ENCODE data around the gene CDH22.

The CDH22 gene

DNA sequence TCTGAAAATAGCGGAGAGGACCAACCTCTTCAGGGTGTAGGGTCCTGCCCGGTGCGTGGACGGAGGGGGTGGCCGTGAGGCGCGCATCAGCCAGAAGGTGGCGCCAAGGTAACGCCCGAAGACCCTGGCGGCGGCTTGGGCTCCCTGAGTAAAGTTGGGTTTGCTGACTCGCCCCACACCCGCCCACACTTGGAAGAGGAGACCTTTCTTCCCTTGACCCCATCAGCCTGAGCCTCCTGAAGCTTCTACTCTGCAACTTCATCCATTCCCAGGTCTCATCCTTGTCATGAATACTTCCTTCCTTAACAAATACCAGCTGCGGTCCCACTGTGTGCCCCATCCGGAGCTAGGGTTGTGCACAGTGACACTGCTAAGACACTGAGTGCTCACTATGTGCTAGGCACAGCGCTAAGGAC lies 175.6 kb downstream of the CDH22 start:
- H3K27me3 ChIP-seq (ENCODE audit: control insufficient read depth, insufficient read depth, low read length), result peaks cover 12% of the 10 kb centered on the region
- no peak overlapping the region for H3K4me3 ChIP-seq (ENCODE audit: low read length)
- H3K36me3 ChIP-seq (ENCODE audit: control insufficient read depth, insufficient read depth, low read length), result no peaks in the 10 kb centered on the region
- no peaks in the 10 kb centered on the region for H3K4me1 ChIP-seq (ENCODE audit: control insufficient read depth, insufficient read depth, low read length)
- no peak overlapping the region for H3K27ac ChIP-seq (ENCODE audit: low read depth, low read length)
- H3K9ac ChIP-seq (ENCODE audit: low read length), result no peak overlapping the region

DNA sequence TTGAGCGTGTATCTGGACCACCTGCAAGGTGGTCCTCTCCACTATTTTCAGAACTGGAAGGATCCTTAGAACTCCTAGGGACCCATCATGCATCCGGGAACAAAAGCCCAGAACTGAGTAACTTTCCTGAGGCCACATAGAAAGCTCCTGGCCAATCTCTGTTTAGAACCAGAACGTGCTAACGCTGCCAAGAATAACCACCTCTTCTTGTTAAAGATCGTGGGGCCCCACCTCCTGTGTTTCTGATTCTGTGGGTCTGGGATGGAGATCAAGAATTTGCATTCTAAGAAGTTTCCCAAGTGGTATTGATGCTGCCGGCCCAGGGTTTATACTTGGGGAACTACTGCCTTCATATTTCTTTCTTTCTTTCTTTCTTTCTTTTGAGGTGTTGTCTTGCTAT lies 176.9 kb downstream of the CDH22 start:
- Histone ChIP-seq H3K27me3 (ENCODE audit: control insufficient read depth, insufficient read depth, low read length) (peaks cover 6% of the 10 kb centered on the region), H3K27ac (ENCODE audit: low read depth, low read length) (no peak overlapping the region), H3K36me3 (ENCODE audit: control insufficient read depth, insufficient read depth, low read length) (no peaks in the 10 kb centered on the region), H3K4me3 (ENCODE audit: low read length) (no peak overlapping the region), H3K4me1 (ENCODE audit: control insufficient read depth, insufficient read depth, low read length) (no peaks in the 10 kb centered on the region), H3K9ac (ENCODE audit: low read length) (no peak overlapping the region)

DNA sequence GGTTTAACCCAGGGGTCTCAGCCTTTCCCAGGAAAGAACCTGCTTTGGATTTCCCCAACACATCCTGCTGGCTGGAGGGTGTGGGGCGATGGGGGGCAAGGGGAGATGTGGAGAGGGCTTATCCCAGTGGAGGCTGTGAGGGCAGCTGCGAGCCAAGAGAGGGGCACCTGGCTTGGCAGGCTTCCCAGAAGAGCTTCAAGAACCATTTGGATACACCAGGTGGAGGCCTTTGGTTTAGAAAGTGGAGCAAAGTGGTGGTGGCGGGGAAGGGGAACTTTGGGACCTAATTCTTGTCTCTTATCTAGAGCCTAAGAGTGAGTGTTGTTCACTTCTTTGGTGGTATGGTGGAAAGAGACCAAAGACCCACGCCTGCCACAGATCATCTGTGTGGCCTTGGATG lies 177.8 kb downstream of the CDH22 start:
- H3K4me3 ChIP-seq (ENCODE audit: low read length), result no peak overlapping the region
- H3K27me3 ChIP-seq (ENCODE audit: control insufficient read depth, insufficient read depth, low read length), result peaks cover 6% of the 10 kb centered on the region
- no peak overlapping the region for H3K9ac ChIP-seq (ENCODE audit: low read length)

DNA sequence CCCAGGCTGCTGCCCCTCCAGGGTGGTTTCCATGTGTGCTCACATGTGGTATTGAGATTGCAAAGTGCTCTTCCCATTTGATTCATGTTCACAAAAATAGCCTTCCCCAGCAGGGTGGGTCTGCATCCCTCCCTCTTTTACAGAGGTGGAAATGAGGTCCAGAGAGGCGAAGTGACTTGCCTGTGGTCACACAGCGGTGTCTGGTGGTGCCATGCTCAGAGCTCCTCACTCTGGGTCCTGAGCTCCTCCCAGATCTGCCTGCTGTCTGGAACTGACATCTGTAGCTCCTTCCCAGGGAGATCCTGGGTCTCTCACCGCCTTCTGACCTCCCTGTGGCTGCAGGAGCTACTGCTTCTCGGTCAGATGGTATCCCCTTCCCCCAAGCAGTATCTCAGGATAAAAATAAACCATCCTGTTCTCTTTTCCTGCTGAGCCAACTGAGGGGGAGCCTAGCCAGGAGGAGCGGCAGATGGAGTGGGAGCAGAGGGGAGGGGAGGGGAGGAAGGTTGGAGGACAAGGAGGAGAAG lies 178.3 kb downstream of the CDH22 start:
- no peak overlapping the region for H3K27ac ChIP-seq (ENCODE audit: low read depth, low read length)
- peaks cover 6% of the 10 kb centered on the region for H3K27me3 ChIP-seq (ENCODE audit: control insufficient read depth, insufficient read depth, low read length)
- H3K4me3 ChIP-seq (ENCODE audit: low read length), result no peak overlapping the region
- no peaks in the 10 kb centered on the region for H3K4me1 ChIP-seq (ENCODE audit: control insufficient read depth, insufficient read depth, low read length)
- H3K36me3 ChIP-seq (ENCODE audit: control insufficient read depth, insufficient read depth, low read length), result no peaks in the 10 kb centered on the region
- H3K9ac ChIP-seq (ENCODE audit: low read length), result no peak overlapping the region

More for the DNA sequence above, 177.8 kb downstream of the CDH22 start:
- Histone ChIP-seq H3K27ac (ENCODE audit: low read depth, low read length) (no peak overlapping the region), H3K4me1 (ENCODE audit: control insufficient read depth, insufficient read depth, low read length) (no peaks in the 10 kb centered on the region), H3K36me3 (ENCODE audit: control insufficient read depth, insufficient read depth, low read length) (no peaks in the 10 kb centered on the region)

DNA sequence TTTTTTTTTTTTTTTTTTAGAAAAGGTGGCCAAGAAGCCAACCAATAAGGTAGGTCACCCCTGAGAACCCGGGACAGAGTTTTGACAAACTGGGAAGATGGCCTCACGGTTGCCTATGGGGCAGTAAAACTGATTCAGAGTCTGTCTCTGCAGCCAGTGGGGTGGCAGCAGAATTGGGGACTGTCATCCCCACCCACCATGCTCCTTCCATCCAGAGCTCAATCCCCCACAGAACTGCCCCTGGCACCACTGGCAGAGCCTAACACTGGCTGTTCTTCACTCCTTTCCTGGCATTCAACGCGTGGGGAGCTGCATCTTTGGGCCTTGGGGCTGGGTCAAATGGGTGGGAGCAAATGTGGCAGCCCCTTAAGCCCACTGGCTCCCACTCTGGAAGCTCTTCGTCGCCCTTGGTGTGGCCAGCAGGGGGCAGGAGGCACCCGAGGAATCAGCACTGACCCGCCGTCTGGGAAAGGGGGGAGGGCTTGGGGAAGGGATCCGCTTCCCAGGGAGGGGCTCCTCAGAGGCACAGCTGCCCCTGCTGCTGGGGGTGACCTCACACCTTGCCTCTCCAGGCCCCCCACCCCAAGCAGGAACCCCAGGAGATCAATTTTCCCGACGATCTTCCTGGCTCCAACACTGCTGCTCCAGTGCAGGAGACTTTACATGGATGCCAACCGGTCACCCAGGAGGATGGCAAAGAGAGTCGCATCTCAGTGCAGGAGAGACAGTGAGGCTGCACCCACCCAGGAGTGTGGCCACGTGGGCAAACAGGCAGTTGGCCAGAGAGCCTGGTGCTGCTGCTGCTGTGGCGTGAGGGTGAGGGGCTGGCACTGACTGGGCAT lies 179.8 kb downstream of the CDH22 start:
- H3K36me3 ChIP-seq (ENCODE audit: control insufficient read depth, insufficient read depth, low read length), result peaks cover 3% of the 10 kb centered on the region
- H3K27ac ChIP-seq (ENCODE audit: low read depth, low read length), result no peak overlapping the region
- no peak overlapping the region for H3K4me3 ChIP-seq (ENCODE audit: low read length)
- no peaks in the 10 kb centered on the region for H3K4me1 ChIP-seq (ENCODE audit: control insufficient read depth, insufficient read depth, low read length)
- H3K9ac ChIP-seq (ENCODE audit: low read length), result no peak overlapping the region
- H3K27me3 ChIP-seq (ENCODE audit: control insufficient read depth, insufficient read depth, low read length), result peaks cover 3% of the 10 kb centered on the region

DNA sequence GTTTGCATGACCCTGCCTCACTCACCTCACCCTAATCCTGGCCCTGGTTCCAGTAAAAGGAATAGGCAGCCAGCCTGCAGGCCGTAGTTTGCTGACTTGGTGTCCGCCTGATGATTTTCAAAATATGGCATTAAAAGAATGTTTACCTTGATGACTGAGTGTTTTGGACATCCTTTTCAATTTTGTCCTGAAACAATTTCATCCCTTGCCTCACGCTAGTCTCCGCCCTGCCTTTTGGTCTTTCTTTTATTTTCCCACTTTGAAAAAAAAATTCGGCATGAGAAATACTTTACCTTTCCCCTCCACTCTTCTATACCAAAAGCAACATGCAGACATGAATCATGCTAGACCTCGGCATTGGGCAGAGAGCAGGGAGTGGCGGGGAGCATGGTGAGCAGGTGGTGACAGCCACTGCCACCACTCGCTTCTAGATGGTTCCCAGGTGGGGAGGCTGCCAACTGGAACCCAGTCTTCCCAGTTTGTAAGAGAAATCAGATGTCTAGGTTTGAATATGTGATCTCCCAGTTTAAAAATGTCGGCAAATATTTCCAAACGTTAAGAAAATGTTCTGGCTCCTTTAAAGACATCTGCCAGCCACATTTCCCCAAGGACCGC lies 180.8 kb downstream of the CDH22 start:
- Histone ChIP-seq H3K9ac (ENCODE audit: low read length) (no peak overlapping the region), H3K36me3 (ENCODE audit: control insufficient read depth, insufficient read depth, low read length) (peaks cover 9% of the 10 kb centered on the region), H3K4me1 (ENCODE audit: control insufficient read depth, insufficient read depth, low read length) (no peaks in the 10 kb centered on the region), H3K4me3 (ENCODE audit: low read length) (no peak overlapping the region), H3K27ac (ENCODE audit: low read depth, low read length) (no peak overlapping the region), H3K27me3 (ENCODE audit: control insufficient read depth, insufficient read depth, low read length) (peaks cover 3% of the 10 kb centered on the region)

DNA sequence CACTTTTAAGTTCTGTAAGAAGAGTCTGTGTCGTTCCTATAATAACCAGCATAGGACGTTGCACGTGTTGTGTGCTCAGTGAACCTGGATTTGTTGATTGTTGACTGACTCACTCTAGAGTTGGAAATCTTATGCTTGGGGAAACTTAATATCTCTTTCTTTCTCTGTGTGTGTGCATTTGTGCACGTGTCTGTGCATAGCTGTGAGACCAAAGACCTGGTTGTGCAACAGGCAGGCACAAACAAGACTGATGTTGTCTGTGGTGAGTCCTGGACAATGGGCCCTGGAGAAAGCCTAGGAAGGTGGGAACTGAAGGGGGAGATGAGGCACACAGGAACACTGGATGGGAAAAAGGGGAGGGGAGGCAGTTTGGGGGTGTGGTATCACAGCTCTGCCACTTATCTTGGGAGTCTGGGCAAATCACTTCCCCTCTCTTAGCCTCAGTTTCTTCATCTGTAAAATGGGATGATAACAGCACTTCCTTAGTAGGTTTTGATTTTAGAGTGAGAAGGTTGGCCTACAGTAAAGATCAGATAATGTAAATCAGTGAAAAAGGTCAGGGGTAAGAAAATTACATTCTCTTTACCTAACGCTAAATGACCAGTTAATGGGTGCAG lies 181.8 kb downstream of the CDH22 start:
- peaks cover 10% of the 10 kb centered on the region for H3K36me3 ChIP-seq (ENCODE audit: control insufficient read depth, insufficient read depth, low read length)

More for the DNA sequence above, 181.8 kb downstream of the CDH22 start:
- H3K4me1 ChIP-seq (ENCODE audit: control insufficient read depth, insufficient read depth, low read length), result no peaks in the 10 kb centered on the region
- H3K9ac ChIP-seq (ENCODE audit: low read length), result no peak overlapping the region
- no peak overlapping the region for H3K4me3 ChIP-seq (ENCODE audit: low read length)
- no peak overlapping the region for H3K27ac ChIP-seq (ENCODE audit: low read depth, low read length)
- H3K27me3 ChIP-seq (ENCODE audit: control insufficient read depth, insufficient read depth, low read length), result no peaks in the 10 kb centered on the region

Measured in rectal smooth muscle tissue (tissue), 1 donor.